Measurements from ENCODE around the gene PFKL. TPM values are rescaled to one million over a fixed set of nuclear protein-coding genes. Genes with fewer than 3 reads are reported as not detected.

PFKL gene
- total and polyA plus RNA-seq, 2 experiments from 2014 or later = 40.3 to 106 TPM

GRCh38 chr21:44338971-44339910, 39.4 kb downstream of the PFKL start, which contains the start of gene CFAP410:
TSS of gene CFAP410 (minus strand) at chr21:44339390. CDS start at chr21:44339194, 196 bp downstream.
- DNase-seq (ENCODE audit: low spot score) = peak; percentile 96
- Histone ChIP-seq H3K4me3 (peak within 1 kb of the TSS; percentile 78), H3K4me2 (peak within 1 kb of the TSS; percentile 86), H2AFZ (peak within 1 kb of the TSS; percentile 80; the same call in 1 of the 2 replicates), H3F3A (replicated peaks; ENCODE audit: low read depth) (peaks cover 13% of the 10 kb centered on the region; the same call in 1 of the 2 replicates), H3K27me3 (ENCODE audit: insufficient read depth) (no peaks in the 10 kb centered on the region), H3K9me2 (ENCODE audit: insufficient read depth) (no peaks in the 10 kb centered on the region), H3K27ac (ENCODE audit: low read depth) (peak within 1 kb of the TSS; percentile 97), H3K4me1 (ENCODE audit: insufficient read depth) (peaks cover 16% of the 10 kb centered on the region; the same call in 1 of the 2 replicates), H3K79me2 (replicated peaks; ENCODE audit: insufficient read depth) (no peaks in the 10 kb centered on the region), H3K36me3 (ENCODE audit: insufficient read depth) (no peaks in the 10 kb centered on the region), H4K20me1 (replicated peaks; ENCODE audit: insufficient read depth) (no peaks in the 10 kb centered on the region)
- H3K4me3 Mint-ChIP-seq = peak within 1 kb of the TSS; percentile 91
- peaks cover 28% of the 10 kb centered on the region for H3K4me1 Mint-ChIP-seq
- H3K9me3 Mint-ChIP-seq = no peaks in the 10 kb centered on the region
- H3K27me3 Mint-ChIP-seq (ENCODE audit: insufficient read depth, low read depth, poor library complexity) = peaks cover 4% of the 10 kb centered on the region
- peak; percentile 89 for ATAC-seq
- no peaks in the 10 kb centered on the region; the same call in 2 of the 3 replicates for H3K36me3 Mint-ChIP-seq (ENCODE audit: low read depth)
- peak within 1 kb of the TSS; percentile 96 for H3K27ac Mint-ChIP-seq
- TF ChIP-seq ZNF462 (CRISPR knock-in tag; IDR thresholded peaks at IDR 0.05) = no peak
- TF ChIP-seq STAT1 (IDR thresholded peaks at IDR 0.05; ENCODE audit: unreplicated experiment) = no peak
- TF ChIP-seq, protein P1, sequence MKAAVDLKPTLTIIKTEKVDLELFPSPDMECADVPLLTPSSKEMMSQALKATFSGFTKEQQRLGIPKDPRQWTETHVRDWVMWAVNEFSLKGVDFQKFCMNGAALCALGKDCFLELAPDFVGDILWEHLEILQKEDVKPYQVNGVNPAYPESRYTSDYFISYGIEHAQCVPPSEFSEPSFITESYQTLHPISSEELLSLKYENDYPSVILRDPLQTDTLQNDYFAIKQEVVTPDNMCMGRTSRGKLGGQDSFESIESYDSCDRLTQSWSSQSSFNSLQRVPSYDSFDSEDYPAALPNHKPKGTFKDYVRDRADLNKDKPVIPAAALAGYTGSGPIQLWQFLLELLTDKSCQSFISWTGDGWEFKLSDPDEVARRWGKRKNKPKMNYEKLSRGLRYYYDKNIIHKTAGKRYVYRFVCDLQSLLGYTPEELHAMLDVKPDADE (IDR thresholded peaks at IDR 0.05) = peak; percentile 71; the same call in 1 of the 2 replicates
- TF ChIP-seq CREB1 (CRISPR knock-in tag; IDR thresholded peaks at IDR 0.05; ENCODE audit: low read depth) = peak; percentile 99
- peak; percentile 74 for TF ChIP-seq POLR2AphosphoS5 (IDR thresholded peaks at IDR 0.05; ENCODE audit: low read depth)
- TF ChIP-seq REST (IDR thresholded peaks at IDR 0.05; ENCODE audit: unreplicated experiment) = no peak
- TF ChIP-seq, protein P2, sequence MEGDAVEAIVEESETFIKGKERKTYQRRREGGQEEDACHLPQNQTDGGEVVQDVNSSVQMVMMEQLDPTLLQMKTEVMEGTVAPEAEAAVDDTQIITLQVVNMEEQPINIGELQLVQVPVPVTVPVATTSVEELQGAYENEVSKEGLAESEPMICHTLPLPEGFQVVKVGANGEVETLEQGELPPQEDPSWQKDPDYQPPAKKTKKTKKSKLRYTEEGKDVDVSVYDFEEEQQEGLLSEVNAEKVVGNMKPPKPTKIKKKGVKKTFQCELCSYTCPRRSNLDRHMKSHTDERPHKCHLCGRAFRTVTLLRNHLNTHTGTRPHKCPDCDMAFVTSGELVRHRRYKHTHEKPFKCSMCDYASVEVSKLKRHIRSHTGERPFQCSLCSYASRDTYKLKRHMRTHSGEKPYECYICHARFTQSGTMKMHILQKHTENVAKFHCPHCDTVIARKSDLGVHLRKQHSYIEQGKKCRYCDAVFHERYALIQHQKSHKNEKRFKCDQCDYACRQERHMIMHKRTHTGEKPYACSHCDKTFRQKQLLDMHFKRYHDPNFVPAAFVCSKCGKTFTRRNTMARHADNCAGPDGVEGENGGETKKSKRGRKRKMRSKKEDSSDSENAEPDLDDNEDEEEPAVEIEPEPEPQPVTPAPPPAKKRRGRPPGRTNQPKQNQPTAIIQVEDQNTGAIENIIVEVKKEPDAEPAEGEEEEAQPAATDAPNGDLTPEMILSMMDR (conservative IDR thresholded peaks at IDR 0.05; ENCODE audit: low read depth in 2 of 2) = no peak
